ENCODE measurements around the gene SMARCC1.

Gene SMARCC1

GRCh38 chr3:47586746-47587145 lies 194.9 kb downstream of the SMARCC1 start:
- DNase-seq (ENCODE audit: low spot score) = no peak

- no peak for DNase-seq (ENCODE audit: low spot score)
These were observed 198.2 kb downstream of the SMARCC1 start for GRCh38 chr3:47583320-47584075.

- no peak for DNase-seq (ENCODE audit: low spot score)
These were observed 199.9 kb downstream of the SMARCC1 start for GRCh38 chr3:47581835-47582234.

- DNase-seq (ENCODE audit: low spot score) = no peak
These were observed 200.3 kb downstream of the SMARCC1 start for GRCh38 chr3:47581422-47581821.

DNA sequence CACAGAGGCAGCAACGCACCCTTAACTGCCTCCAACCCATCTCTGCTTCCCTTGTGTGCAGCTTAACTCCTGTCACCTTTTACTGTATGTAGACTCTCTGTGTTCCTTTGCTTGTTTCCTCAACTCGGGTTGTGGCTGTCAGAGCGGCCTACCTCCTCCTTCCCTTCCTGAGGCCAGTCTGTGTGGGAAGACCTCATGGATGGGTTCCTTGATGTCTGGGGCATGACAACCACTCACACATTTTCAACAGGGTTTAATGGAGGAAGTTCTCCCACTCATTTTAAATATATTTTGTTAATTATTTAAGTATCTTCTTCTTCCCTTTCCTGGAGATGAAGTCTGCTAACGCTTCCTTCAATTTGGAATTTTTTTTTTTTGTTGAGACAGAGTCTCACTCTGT lies 201.2 kb downstream of the SMARCC1 start:
- no peak for DNase-seq (ENCODE audit: low spot score)

DNA sequence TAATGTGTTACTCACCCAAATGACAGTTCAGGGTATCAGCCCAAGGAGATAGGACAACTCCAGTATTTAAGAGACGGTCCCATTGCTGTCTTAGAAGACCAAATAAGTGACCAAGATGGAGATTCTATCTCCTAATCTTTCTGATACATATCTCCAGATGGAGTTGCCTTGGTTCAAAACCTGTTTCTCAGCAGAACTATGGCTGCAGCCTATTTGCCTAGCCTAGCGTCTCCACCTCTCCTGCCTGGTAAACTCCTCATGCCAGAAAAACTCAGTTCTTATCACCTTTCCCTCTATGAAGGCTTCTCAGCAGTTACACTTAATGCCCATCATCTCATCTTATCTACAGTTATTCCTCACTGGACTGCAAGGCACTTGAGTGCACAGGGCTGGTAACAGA lies 201.8 kb downstream of the SMARCC1 start:
- no peak for DNase-seq (ENCODE audit: low spot score)

GRCh38 chr3:47578691-47579632 lies 202.7 kb downstream of the SMARCC1 start, which contains the start of gene CSPG5:
Gene CSPG5, minus strand, starts transcription at chr3:47578865. Its CDS starts 172 bp downstream, at chr3:47578693.
- peak; percentile 73 for DNase-seq (ENCODE audit: low spot score)

GRCh38 chr3:47578119-47578632 lies 203.5 kb downstream of the SMARCC1 start:
- peak; percentile 85 for DNase-seq (ENCODE audit: low spot score)

GRCh38 chr3:47577583-47578118 lies 204.0 kb downstream of the SMARCC1 start:
- DNase-seq (ENCODE audit: low spot score) = peak; percentile 51

- no peak for DNase-seq (ENCODE audit: low spot score)
These were observed 208.2 kb downstream of the SMARCC1 start for GRCh38 chr3:47573190-47574172.

DNA sequence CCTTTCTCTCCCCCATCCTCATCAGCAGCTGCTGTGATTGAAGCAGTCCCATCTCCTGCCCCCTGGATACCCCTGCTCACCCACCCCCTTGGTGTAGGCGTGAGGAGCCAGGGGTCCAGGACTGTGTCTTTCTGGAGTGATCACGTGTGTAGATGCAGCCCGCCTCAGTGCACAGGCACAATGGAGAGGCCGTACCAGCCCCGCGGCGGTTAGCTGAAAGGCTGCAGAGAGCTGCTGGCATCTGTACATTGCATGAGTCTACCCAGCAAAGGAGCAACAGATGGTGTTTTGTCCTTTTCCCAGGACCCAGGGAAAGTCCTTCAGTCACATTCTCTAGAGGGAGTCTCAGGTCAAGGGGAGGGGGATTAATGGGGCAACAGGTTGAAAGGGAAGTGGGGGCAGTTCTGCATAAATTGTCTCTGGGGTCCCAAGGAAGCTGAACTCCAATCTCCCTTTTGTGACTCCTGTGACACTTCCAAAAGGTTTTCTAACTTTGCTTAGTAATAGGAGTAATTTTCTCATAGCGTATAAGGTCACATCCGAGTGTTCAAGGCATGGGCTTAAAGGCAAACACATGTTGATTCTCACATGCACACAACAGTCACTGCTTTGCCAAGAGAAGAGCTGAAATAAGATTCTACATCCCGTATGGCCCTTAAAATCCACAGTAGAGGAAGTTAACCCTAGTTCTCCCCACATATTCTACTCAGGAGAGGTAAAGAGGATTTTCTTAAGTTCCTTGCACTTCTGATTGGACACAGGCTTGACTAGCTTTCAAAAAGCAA lies 210.1 kb downstream of the SMARCC1 start:
- DNase-seq (ENCODE audit: low spot score) = no peak

DNA sequence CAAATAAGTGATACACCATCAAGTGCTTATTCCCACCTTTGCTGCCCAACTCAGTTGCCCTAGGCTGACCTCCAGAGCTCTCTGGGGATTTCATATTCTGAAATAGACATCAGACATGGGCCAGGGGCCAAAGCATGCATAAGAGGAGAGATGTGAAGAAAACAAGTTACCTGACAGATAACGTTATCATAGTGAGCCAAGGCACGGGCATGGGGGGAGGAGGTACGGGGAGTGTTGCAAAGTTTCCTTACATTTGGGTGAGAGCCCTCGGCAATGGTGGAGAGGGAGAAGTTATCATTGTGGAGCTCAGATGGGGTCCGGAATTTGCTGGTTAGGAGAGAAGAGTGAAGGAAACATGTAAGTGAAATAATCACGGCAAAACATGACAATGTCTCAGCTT lies 212.8 kb downstream of the SMARCC1 start:
- no peak for DNase-seq (ENCODE audit: low spot score)

GRCh38 chr3:47567149-47567548 lies 214.5 kb downstream of the SMARCC1 start:
- DNase-seq (ENCODE audit: low spot score) = no peak

DNA sequence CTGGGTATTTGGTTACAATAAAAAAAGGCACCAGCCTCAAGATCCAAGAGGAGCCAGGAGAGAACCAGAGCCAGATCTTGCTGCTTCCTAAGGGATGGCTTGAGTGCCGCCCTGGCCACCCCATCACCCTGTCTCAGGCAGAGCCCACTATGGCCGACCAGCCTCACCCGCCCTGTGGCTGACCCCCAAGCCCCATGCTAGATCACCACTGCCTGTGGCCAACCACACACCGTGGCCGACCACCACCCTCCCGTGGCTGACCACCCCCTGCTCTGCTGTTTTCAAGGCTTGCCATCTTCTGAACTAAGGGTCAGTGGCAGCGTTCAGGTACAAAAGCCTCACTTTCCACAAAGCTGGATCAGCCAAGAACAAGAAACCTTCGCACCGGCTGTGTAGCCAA lies 215.0 kb downstream of the SMARCC1 start:
- DNase-seq (ENCODE audit: low spot score) = no peak

GRCh38 chr3:47565734-47566550 lies 215.8 kb downstream of the SMARCC1 start:
- no peak for DNase-seq (ENCODE audit: low spot score)

- no peak for DNase-seq (ENCODE audit: low spot score)
These were observed 225.3 kb downstream of the SMARCC1 start for GRCh38 chr3:47556351-47556750.

DNA sequence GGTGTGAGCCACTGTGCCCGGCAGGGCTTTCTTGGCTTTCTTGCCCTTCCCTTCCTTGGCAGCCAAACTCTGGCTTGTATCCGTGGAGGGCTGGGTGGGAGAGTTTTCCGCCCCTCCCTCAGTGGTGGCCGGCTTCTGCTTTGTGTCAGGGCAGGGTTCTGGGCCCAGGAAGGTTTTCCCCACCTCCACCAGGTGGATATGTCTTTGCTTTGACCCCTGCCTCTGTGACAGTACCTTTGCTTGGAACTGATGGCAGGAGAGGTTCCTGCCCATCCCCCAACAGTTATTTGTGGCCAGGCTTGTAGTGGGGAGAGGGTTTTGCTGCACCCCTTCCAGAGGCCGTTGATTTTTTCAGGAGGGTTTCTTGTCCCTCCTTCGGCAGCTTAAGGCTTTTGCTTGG lies 227.4 kb downstream of the SMARCC1 start:
- DNase-seq (ENCODE audit: low spot score) = no peak

DNA sequence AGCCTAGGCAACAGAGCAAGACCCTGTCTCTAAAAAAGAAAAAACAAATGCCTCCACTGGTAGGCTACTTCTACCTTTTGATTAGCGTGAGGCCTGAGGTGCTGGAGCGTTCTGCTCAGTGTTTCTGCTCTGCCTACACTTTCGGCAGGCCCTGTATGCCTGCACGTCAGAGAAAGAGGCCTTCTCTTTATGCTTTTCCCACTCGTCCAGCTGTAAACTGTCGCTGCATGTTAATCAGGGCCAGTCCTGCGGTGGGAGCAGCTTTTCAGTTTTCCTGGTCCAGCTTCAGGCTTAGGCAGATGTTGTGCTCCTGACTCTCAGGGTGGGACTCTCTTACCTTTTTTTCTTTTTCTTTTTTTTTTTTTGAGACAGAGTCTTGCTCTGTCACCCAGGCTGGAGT lies 228.3 kb downstream of the SMARCC1 start:
- DNase-seq (ENCODE audit: low spot score) = no peak

- DNase-seq (ENCODE audit: low spot score) = peak; percentile 86
These were observed 239.1 kb downstream of the SMARCC1 start for GRCh38 chr3:47542471-47543173.
